H9 (cell line): ENCODE data around the gene DUT. TPM values are rescaled to one million over a fixed set of nuclear protein-coding genes. Genes with fewer than 3 reads are reported as not detected.

Experiments
- DNase-seq: peaks from one replicate; pipeline ENCODE4 v3.0.0-alpha.2; 2017
- H2AFZ ChIP-seq: one replicate; pipeline ENCODE4 v1.6.1; 2013; ENCODE audit warnings: mild to moderate bottlenecking, low read length, control low read depth, moderate library complexity
- H2AK5ac ChIP-seq: 2 replicates; pipeline ENCODE4 v1.6.1; 2013; ENCODE audit warnings: low read length, control low read depth, mixed read lengths; ENCODE audit not compliant: insufficient read length
- H2BK120ac ChIP-seq: one replicate; pipeline ENCODE4 v1.6.1; 2013; ENCODE audit warnings: low read depth, mild to moderate bottlenecking, low read length, control low read depth, inconsistent platforms; ENCODE audit not compliant: poor library complexity, severe bottlenecking
- H2BK12ac ChIP-seq: 2 replicates; pipeline ENCODE4 v1.6.1; 2013; ENCODE audit warnings: low read length, control low read depth, mixed read lengths, low read depth; ENCODE audit not compliant: insufficient read length
- H2BK15ac ChIP-seq: 2 replicates; pipeline ENCODE4 v1.6.1; 2013; ENCODE audit warnings: low read depth, low read length, control low read depth
- H2BK20ac ChIP-seq: one replicate; pipeline ENCODE4 v1.6.1; 2013; ENCODE audit warnings: low read depth, mild to moderate bottlenecking, low read length, control low read depth, inconsistent platforms; ENCODE audit not compliant: poor library complexity, severe bottlenecking
- H2BK5ac ChIP-seq: 2 replicates; pipeline ENCODE4 v1.6.1; 2013; ENCODE audit warnings: low read length, control low read depth, mixed read lengths; ENCODE audit not compliant: insufficient read length
- H3K14ac ChIP-seq: 2 replicates; pipeline ENCODE4 v1.6.1; 2013; ENCODE audit warnings: low read length, control low read depth; ENCODE audit not compliant: insufficient read depth
- H3K18ac ChIP-seq: 2 replicates; pipeline ENCODE4 v1.6.1; 2013; ENCODE audit warnings: low read depth, mild to moderate bottlenecking, mixed read lengths, low read length, control low read depth; ENCODE audit not compliant: insufficient read length
- H3K23ac ChIP-seq: 2 replicates; pipeline ENCODE4 v1.6.1; 2013; ENCODE audit warnings: low read length, control low read depth, mixed read lengths, low read depth; ENCODE audit not compliant: insufficient read length
- H3K23me2 ChIP-seq: 2 replicates; pipeline ENCODE4 v1.6.1; 2013; ENCODE audit warnings: low read depth, mild to moderate bottlenecking, mixed read lengths, low read length, control low read depth; ENCODE audit not compliant: insufficient read length, poor library complexity, severe bottlenecking
- H3K27ac ChIP-seq: 2 replicates; pipeline ENCODE4 v1.5.1; 2013; ENCODE audit warnings: low read length, control low read depth, mixed read lengths, low read depth; ENCODE audit not compliant: insufficient read length
- H3K27me3 ChIP-seq: 2 replicates; pipeline ENCODE4 v1.6.1; 2013; ENCODE audit warnings: low read length, control low read depth, inconsistent platforms; ENCODE audit not compliant: insufficient read depth
- H3K4ac ChIP-seq: 2 replicates; pipeline ENCODE4 v1.6.1; 2013; ENCODE audit warnings: low read depth, mild to moderate bottlenecking, control low read depth, inconsistent platforms, low read length, moderate library complexity
- H3K4me1 ChIP-seq: 2 replicates; pipeline ENCODE4 v1.6.1; 2013; ENCODE audit warnings: low read length, control low read depth, inconsistent platforms; ENCODE audit not compliant: insufficient read depth
- H3K4me2 ChIP-seq: 2 replicates; pipeline ENCODE4 v1.6.1; 2013; ENCODE audit warnings: low read length, control low read depth, mixed read lengths; ENCODE audit not compliant: insufficient read length, insufficient read depth
- H3K56ac ChIP-seq: 2 replicates; pipeline ENCODE4 v1.6.1; 2013; ENCODE audit warnings: low read depth, mild to moderate bottlenecking, mixed read lengths, low read length, control low read depth; ENCODE audit not compliant: insufficient read length
- H3K79me1 ChIP-seq: 2 replicates; pipeline ENCODE4 v1.6.1; 2013; ENCODE audit warnings: low read depth, mild to moderate bottlenecking, moderate library complexity, low read length, control low read depth, inconsistent platforms; ENCODE audit not compliant: insufficient read depth, poor library complexity, severe bottlenecking
- H3K79me2 ChIP-seq: 2 replicates; pipeline ENCODE4 v1.6.1; 2013; ENCODE audit warnings: low read length, control low read depth, inconsistent platforms; ENCODE audit not compliant: insufficient read depth
- H3K9ac ChIP-seq: 2 replicates; pipeline ENCODE4 v1.6.1; 2013; ENCODE audit warnings: low read length, control low read depth, mixed read lengths; ENCODE audit not compliant: insufficient read length; ENCODE audit errors: extremely low read depth
- H3K9me3 ChIP-seq: one replicate; pipeline ENCODE4 v1.6.1; 2013; ENCODE audit warnings: low read depth, low read length, inconsistent platforms; ENCODE audit not compliant: control insufficient read depth
- H3T11ph ChIP-seq: one replicate; pipeline ENCODE4 v1.6.1; 2013; ENCODE audit warnings: mild to moderate bottlenecking, low read length, control low read depth, inconsistent platforms
- H4K20me1 ChIP-seq: one replicate; pipeline ENCODE4 v1.6.1; 2013; ENCODE audit not compliant: control insufficient read depth, insufficient read length, insufficient read depth
- H4K5ac ChIP-seq: 2 replicates; pipeline ENCODE4 v1.6.1; 2013; ENCODE audit warnings: low read depth, mild to moderate bottlenecking, mixed read lengths, low read length, control low read depth; ENCODE audit not compliant: insufficient read length
- H4K8ac ChIP-seq: replicated peaks from 2 replicates; pipeline ENCODE4 v1.6.1; 2013; ENCODE audit warnings: low read length, control low read depth, mixed read lengths, low read depth; ENCODE audit not compliant: insufficient read length
- H4K91ac ChIP-seq: 2 replicates; pipeline ENCODE4 v1.6.1; 2013; ENCODE audit warnings: low read depth, mild to moderate bottlenecking, moderate library complexity, mixed read lengths, low read length, control low read depth; ENCODE audit not compliant: insufficient read length
- H3K27ac Mint-ChIP-seq, 3 experiments: 2 replicates in 2 of 3; 3 replicates in 1 of 3; pipeline ENCODE4 v1.8.0; 2020 to 2021; ENCODE audit warnings: mixed read lengths in 3 of 3, mild to moderate bottlenecking in 1 of 3, moderate library complexity in 1 of 3
- H3K27me3 Mint-ChIP-seq: 2 replicates; pipeline ENCODE4 v1.8.0; 2021; ENCODE audit warnings: low read depth, mild to moderate bottlenecking, moderate library complexity, mixed read lengths
- H3K36me3 Mint-ChIP-seq, 3 experiments: 2 replicates in 2 of 3; 3 replicates in 1 of 3; pipeline ENCODE4 v1.8.0; 2020 to 2021; ENCODE audit warnings: low read depth in 3 of 3, mixed read lengths in 3 of 3; ENCODE audit not compliant: insufficient read depth in 1 of 3
- H3K4me1 Mint-ChIP-seq, 2 experiments: 2 replicates each; pipeline ENCODE4 v1.8.0; 2020; ENCODE audit warnings: mixed read lengths in 2 of 2
- H3K4me3 Mint-ChIP-seq, 2 experiments: 2 replicates in 1 of 2; 3 replicates in 1 of 2; pipeline ENCODE4 v1.8.0; 2020 to 2021; ENCODE audit warnings: mild to moderate bottlenecking in 2 of 2, mixed read lengths in 2 of 2, moderate library complexity in 1 of 2
- H3K9me3 Mint-ChIP-seq, 2 experiments: 2 replicates in 1 of 2; 3 replicates in 1 of 2; pipeline ENCODE4 v1.8.0; 2020; ENCODE audit warnings: mild to moderate bottlenecking in 2 of 2, mixed read lengths in 2 of 2, moderate library complexity in 1 of 2
- CTCF ChIP-seq: fragments of 200-600 bp; sonication (generic); conservative IDR thresholded peaks from 3 replicates; pipeline ENCODE4 v1.8.0; 2021; ENCODE audit warnings: antibody characterized with exemption, mild to moderate bottlenecking
- WGBS: extraction: QIAGEN DNeasy Blood & Tissue Kit; methylation state at CpG from one replicate; pipeline ENCODE4 v1.1.7; 2013; ENCODE audit warnings: missing lambda C conversion rate, low lambda C conversion rate, mixed read lengths; ENCODE audit not compliant: insufficient read length; ENCODE audit errors: extremely low coverage; 5-methylcytosine and 5-hydroxymethylcytosine counted together
- total RNA-seq: library from RNA; stranded (reverse); gene quantifications from 2 replicates; pipeline ENCODE4 v1.2.1, GENCODE V29; 2021

DUT gene
- total RNA-seq, 1 experiment from 2014 or later, result 137 TPM

DNA sequence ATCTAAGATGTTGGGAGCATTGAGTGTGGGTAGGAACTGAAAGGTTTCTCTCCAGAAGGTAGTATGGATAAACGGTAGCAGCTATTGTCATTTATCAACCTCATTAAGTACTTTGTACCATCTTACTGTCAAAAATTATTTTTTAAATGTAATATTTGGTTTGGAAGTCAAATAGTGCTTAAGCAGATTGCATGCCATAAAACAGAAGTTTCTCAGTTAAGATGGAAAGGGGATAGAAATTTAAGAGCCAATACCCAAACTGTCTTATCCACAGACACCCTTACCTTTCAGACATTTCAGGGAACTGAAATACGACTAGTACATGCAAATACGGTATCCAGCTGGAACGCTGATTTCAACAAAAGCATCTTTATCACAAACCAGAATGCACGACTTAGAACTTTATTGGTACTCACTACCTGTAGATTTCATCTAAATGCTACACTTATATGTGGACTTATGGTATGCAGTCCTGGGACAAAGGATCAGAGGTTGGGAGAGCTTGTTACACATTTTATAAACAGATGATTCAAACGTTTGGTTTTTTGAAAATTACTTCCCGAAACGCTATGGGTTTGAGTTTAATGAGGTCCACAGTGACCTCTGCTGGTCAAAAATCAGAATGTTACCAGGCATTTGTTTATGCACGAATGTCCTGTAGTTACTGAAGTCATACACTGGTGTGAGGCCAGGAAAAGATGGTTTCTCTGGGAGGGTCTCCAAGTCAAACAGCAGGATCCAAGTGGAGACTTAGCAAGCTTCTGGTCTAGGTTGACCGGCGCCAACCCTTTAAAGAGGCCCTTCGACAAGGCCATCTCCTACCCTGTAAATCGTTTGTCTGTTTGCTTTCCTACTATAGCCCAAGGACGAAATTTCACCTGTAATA lies 45.7 kb upstream of the DUT start:
- DNase-seq, result peak; percentile 63

More for the DNA sequence above, 45.7 kb upstream of the DUT start:
- H3K14ac ChIP-seq, result no peak overlapping the region
- no peak overlapping the region for H3T11ph ChIP-seq
- no peak overlapping the region for H2AK5ac ChIP-seq
- no peak overlapping the region for H2BK12ac ChIP-seq
- WGBS, result no CpG with 5 or more reads among the region's 14 CpGs
- Mint-ChIP-seq H3K27me3 (no peaks in the 10 kb centered on the region), H3K9me3 (no peaks in the 10 kb centered on the region), H3K4me1 (peaks cover 22 to 35% of the 10 kb centered on the region in 2 experiments), H3K4me3 (no peak overlapping the region), H3K36me3 (no peaks in the 10 kb centered on the region), H3K27ac (no peak overlapping the region; a peak in 1 of 7 replicates)
- no peak overlapping the region for H4K5ac ChIP-seq
- no peak overlapping the region for H3K18ac ChIP-seq
- peaks cover 2% of the 10 kb centered on the region; the same call in 1 of the 2 replicates for H3K4me1 ChIP-seq
- no peak overlapping the region for H2BK120ac ChIP-seq
- H4K8ac ChIP-seq, result no peak overlapping the region
- no peak overlapping the region for H2BK5ac ChIP-seq
- TF ChIP-seq CTCF, result peak; percentile 84
- no peak overlapping the region for H3K27ac ChIP-seq
- H3K23ac ChIP-seq, result no peak overlapping the region
- no peak overlapping the region for H2BK20ac ChIP-seq
- H3K9me3 ChIP-seq, result no peaks in the 10 kb centered on the region
- H3K4me2 ChIP-seq, result no peak overlapping the region
- no peak overlapping the region for H2BK15ac ChIP-seq
- H3K79me1 ChIP-seq, result no peaks in the 10 kb centered on the region
- no peak overlapping the region for H2AFZ ChIP-seq
- no peak overlapping the region for H3K56ac ChIP-seq
- H4K91ac ChIP-seq, result no peak overlapping the region
- no peaks in the 10 kb centered on the region for H3K23me2 ChIP-seq
- no peak overlapping the region for H3K9ac ChIP-seq
- H3K4ac ChIP-seq, result no peak overlapping the region
- no peaks in the 10 kb centered on the region for H4K20me1 ChIP-seq
- no peaks in the 10 kb centered on the region for H3K27me3 ChIP-seq
- H3K79me2 ChIP-seq, result no peaks in the 10 kb centered on the region
